Muscle of leg (tissue), 11 donors: ENCODE results near the gene CCDC154. TPM values are rescaled to one million over a fixed set of nuclear protein-coding genes. Genes with fewer than 3 reads are reported as not detected.
"Not testable (repeated sequence)": the region's sequence is repeated elsewhere in the genome, so short reads cannot be mapped to it uniquely, and the experiment has no call there.

Experiments
- DNase-seq: peaks from one replicate; pipeline ENCODE4 v3.0.0; 2013
- H3K27ac ChIP-seq: one replicate; pipeline ENCODE4 v1.5.1; 2013; ENCODE audit warnings: mild to moderate bottlenecking, low read length, control low read depth
- H3K27me3 ChIP-seq: one replicate; pipeline ENCODE4 v1.6.1; 2013; ENCODE audit warnings: low read length; ENCODE audit not compliant: control insufficient read depth, insufficient read depth
- H3K36me3 ChIP-seq: one replicate; pipeline ENCODE4 v1.6.1; 2013; ENCODE audit warnings: low read length; ENCODE audit not compliant: control insufficient read depth, insufficient read depth
- H3K4me1 ChIP-seq: one replicate; pipeline ENCODE4 v1.6.1; 2013; ENCODE audit warnings: low read length; ENCODE audit not compliant: control insufficient read depth, insufficient read depth
- H3K4me3 ChIP-seq: one replicate; pipeline ENCODE4 v1.5.1; 2013; ENCODE audit warnings: low read length, control low read depth
- H3K9me3 ChIP-seq: replicated peaks from 2 replicates; pipeline ENCODE4 v1.6.1; 2013; ENCODE audit warnings: low read depth, low read length; ENCODE audit not compliant: control insufficient read depth
- WGBS: methylation state at CpG from one replicate; pipeline ENCODE4 v1.1.5; 2013; ENCODE audit warnings: missing lambda C conversion rate; ENCODE audit not compliant: insufficient coverage; 5-methylcytosine and 5-hydroxymethylcytosine counted together
- polyA plus RNA-seq, 8 donors: library from polyadenylated mRNA; unstranded; fragments of 120-200 nt; gene quantifications; one replicate each; pipeline versions ENCODE4 v1.2.1 to v1.2.3, GENCODE V29; 2013; ENCODE audit warnings: inconsistent platforms in 1 of 8, low replicate concordance in 1 of 8; ENCODE audit not compliant: insufficient read length in 8 of 8, insufficient read depth in 1 of 8
- total RNA-seq: library from RNA; stranded (reverse); fragments of 120-200 nt; gene quantifications from one replicate; pipeline ENCODE4 v1.2.4, GENCODE V29; 2013

The CCDC154 gene
- total and polyA plus RNA-seq, 9 donors, result 0.86 to 4.0 (median 2.1) TPM

DNA sequence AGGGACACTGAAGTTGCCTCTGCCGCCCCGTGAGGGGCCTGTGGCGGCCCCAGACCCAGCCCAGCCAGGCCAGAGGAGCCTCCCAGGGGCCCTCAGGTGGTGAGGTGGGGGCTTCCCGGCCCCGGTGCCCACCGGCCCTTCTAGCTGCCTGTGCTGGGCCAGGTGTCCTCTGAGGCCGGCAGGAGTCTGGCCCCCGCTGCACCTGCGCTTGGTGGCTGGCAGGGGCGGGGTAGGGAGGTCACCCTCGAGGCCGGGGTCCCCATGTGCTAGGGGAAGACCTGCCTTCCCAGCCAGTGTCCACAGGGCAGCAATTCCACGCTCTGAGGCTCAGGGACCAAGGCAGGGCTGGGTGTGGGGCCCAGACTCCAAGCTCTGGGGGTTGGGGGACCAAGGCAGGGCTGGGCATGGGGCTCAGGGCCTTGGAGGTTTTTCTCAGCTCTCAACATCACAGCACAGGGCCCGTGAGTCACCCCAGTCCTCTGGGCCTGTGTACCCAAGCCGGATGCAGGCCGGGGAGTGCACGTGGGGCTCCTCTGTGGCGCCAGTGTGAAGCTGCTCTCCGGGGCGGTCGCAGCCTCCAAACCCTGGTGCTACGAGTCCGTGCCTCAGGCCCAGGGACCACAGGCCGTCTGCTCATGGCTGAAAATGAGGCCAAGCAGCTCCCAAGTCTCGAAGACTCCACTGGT is 1.3 kb upstream of the CCDC154 start:
- peaks cover 45% of the 10 kb centered on the region for H3K36me3 ChIP-seq
- no peak overlapping the region for H3K4me3 ChIP-seq
- peaks cover 9% of the 10 kb centered on the region for H3K4me1 ChIP-seq
- DNase-seq, result no peak
- H3K9me3 ChIP-seq, result no peaks in the 10 kb centered on the region
- WGBS, result 86% methylated on average over 25 of the region's 25 CpGs
- H3K27me3 ChIP-seq, result no peaks in the 10 kb centered on the region
- H3K27ac ChIP-seq, result no peak overlapping the region

DNA sequence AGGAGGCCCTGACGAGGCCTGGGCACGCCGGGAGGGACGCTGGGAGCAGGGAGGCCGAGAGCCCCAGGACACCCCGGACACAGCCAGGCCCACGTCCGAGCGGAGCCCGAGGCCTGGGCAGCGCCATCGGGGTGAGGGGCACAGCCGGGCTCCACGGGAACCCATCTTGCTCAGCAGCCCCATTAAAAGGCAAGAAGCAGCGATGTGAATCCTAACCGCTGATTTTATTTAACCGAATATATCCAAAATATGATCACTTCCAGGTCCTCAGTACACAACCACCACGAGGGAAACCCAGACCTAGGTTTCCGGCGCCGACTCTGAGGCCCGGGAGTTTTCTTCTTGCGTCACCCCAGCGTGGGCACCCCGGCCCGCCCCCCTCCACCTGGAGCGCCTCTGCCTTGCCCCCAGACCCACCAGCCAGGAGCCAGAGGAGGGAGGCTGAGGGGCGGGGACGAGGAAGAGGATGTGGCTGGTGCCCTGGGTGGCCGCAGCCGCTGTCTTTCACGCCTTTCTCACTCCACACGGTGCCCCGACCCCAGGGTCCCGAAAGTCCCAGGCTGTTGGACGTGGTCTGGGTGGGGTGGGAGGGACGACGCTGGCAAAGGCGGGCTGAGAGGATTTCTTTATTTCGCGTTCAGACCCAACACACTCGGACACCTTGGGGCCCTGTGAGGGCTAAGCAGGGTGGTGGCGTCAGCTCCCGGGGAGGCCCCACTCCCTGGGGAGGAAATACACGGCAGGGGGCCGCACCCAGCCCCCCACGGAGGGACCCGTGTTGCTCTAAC is 568 bp upstream of the CCDC154 start:
- Histone ChIP-seq H3K27me3 (no peaks in the 10 kb centered on the region), H3K4me1 (peaks cover 9% of the 10 kb centered on the region), H3K27ac (no peak overlapping the region), H3K4me3 (no peak overlapping the region), H3K9me3 (no peaks in the 10 kb centered on the region), H3K36me3 (peaks cover 39% of the 10 kb centered on the region)
- 80% methylated on average over 33 of the region's 48 CpGs for WGBS
- DNase-seq, result no peak

DNA sequence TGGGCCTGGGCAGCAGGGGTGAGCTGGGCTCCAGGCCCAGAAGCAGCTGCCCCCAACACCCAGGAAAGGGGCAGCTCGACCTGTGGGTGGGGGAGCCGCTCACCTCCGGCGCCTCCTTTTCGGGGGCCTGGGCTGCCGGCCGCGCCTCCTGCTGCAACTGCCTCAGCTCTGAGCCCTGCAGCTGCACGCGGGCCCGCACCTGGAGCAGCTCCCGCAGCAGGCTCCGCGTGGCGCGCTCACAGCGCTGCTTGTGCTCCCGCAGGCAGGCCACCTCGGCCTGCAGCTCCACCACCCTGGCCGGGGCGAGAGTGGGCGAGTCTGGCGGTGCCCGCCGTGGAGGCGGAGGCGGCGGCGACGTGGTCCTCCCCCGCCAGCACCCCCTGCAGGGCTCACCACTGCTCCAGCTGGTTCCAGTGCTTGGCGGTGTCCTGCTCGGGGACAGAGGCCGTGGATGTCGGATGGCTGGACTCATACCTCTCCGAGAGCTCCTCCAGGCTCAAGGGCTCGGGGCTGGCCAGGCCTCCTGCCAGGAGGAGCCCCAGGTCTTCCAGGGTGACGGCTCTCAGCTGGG is 868 bp downstream of the CCDC154 start:
- WGBS, result 72% methylated on average over 33 of the region's 38 CpGs
- DNase-seq, result no peak
- H3K27ac ChIP-seq, result no peak overlapping the region
- H3K36me3 ChIP-seq, result peaks cover 27% of the 10 kb centered on the region
- no peak overlapping the region for H3K4me3 ChIP-seq
- no peaks in the 10 kb centered on the region for H3K27me3 ChIP-seq
- H3K9me3 ChIP-seq, result no peaks in the 10 kb centered on the region
- peaks cover 9% of the 10 kb centered on the region for H3K4me1 ChIP-seq

DNA sequence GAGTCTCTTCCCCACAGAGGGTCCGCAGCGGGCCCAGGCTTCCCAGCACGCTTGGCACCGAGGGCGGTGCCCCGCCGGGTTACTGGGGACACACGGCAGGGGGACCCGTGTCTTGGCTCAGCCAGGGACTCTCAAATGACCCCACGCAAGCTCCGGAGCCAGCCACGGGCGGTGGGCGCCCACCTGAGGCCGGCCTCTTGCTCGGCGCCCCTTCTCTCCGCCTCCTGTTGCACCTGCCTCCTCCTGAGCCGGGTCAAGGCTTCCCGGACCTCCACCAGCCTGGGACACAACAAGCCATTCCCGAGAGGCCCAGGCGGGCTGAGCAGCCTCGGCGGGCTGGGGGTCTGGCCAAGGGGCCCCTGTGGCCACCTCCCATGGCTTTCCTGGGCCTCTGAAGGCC is 1.7 kb downstream of the CCDC154 start:
- Histone ChIP-seq H3K27me3 (no peaks in the 10 kb centered on the region), H3K4me3 (no peak overlapping the region), H3K4me1 (peaks cover 9% of the 10 kb centered on the region), H3K27ac (no peak overlapping the region), H3K36me3 (peaks cover 20% of the 10 kb centered on the region), H3K9me3 (no peaks in the 10 kb centered on the region)
- WGBS, result 84% methylated on average over 24 of the region's 24 CpGs
- no peak for DNase-seq

DNA sequence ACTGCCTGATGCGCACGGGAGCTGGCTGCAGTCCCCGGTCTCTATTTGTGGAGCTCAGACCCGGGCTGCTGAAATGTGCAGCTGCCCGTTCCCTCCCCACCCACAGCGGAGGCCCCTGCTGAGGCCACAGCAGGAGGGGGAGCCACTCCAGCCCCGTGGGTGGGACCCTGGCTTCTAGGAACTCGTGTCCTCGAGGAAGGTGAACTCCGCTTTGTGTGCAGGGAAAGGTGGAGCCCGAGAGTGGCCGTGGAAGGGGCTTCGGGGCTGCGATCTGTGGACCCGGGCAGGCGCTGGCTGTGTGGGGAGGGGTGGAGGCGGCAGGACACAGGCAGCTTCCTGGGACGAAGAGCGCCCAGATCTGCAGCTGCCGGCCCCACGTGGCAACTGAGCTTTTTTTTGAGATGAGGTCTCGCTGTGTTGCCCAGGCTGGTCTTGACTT is 2.9 kb downstream of the CCDC154 start:
- Histone ChIP-seq H3K27me3 (no peaks in the 10 kb centered on the region), H3K4me3 (no peak overlapping the region), H3K4me1 (peaks cover 9% of the 10 kb centered on the region), H3K27ac (peak overlapping the region; percentile 79), H3K9me3 (no peaks in the 10 kb centered on the region), H3K36me3 (peaks cover 12% of the 10 kb centered on the region)
- peak; percentile 46 for DNase-seq
- WGBS, result 70% methylated on average over 16 of the region's 22 CpGs

DNA sequence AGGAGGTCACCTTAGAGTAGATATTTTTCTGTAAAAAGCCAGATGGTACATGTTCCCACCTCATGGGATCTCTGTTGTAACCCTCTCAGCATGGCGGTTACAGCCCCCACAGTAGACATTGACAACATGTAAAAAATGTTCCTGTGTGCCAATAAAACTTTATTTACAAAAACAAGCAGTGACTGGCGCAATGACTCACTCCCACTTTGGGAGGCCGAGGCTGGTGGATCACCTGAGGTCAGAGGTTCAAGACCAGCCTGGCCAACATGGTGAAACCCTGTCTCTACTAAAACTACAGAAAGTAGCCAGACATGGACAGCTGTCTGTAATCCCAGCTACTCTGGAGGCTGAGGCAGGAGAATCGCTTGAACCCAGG is 4.7 kb downstream of the CCDC154 start:
- not testable (repeated sequence) for H3K4me1 ChIP-seq, H3K27ac ChIP-seq, H3K27me3 ChIP-seq, H3K4me3 ChIP-seq, H3K36me3 ChIP-seq, H3K9me3 ChIP-seq, DNase-seq
- 93% methylated on average over 2 of the region's 4 CpGs for WGBS

DNA sequence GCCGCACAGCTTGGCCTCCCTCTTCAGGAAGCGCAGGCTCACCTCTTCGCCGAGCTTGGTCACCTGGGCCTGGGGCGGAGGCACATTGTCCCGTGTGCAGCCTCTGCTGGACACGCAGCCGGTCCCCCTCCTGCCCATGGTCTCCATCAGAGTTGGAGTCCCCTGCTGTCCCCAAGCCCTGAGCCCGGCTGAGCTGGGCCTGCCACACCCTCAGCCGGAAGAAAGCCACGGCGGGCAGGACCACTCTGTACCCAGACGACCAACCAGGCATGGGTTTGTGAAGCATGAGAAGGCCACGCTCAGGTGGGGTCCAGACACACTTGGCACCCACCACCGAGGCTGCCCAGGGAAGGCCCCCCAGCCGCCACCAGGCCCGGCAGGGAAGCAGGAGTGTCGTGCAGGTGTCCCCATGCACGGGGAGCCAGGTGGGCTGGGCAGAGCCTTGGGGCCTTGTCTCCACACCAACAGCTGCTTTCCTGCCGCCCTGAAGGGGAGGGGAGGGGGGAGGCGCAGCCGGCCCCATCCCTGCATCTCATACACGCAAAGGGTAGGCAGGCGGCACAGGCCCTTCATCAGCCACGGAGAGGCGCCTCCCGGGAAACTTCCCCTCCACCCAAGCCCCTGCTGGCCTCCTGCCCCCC is 5.2 kb downstream of the CCDC154 start:
- H3K4me3 ChIP-seq, result no peak overlapping the region
- DNase-seq, result no peak
- H3K27ac ChIP-seq, result no peak overlapping the region
- WGBS, result 82% methylated on average over 19 of the region's 27 CpGs
- H3K36me3 ChIP-seq, result no peaks in the 10 kb centered on the region
- no peaks in the 10 kb centered on the region for H3K9me3 ChIP-seq
- H3K4me1 ChIP-seq, result peaks cover 14% of the 10 kb centered on the region
- no peaks in the 10 kb centered on the region for H3K27me3 ChIP-seq

DNA sequence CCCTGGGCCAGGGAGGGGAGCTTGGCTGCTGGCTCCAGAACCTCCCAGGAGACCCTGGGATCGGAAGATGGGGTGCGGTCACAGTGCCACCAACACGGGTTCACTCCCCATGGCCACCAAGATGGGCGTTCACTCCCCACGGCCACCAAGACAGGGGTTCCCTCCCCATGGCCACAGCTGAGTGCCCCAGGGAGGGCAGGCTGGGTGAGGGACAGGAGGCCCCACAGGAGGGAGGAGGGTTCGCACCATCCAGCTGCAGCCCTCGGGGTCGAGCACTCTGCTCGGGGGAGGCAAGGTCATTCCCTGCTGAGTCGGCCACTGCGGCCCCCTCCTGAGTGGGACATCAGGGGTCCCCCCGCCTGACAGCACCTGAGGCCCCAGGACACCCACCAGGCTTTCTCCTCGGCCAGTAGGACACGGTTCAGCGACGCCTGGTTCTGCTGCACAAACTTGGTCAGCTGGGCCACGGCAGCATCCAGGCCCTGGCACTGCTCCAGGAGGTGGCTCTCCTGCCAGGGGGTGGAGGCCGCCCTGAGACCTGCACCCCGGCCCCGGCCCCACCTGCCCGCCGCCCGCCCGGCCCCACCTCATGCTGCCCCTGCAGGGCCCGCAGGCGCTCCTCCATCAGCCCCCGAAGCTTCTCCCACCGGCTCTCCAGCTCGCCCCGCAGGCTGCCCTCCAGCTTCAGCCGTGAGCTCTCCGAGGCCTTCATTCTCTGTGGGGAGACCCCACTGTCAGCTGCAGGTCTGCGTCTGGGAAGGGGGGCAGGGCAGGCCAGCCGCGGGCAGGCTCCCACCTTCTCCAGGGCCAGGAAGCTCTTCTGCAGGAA is 5.9 kb downstream of the CCDC154 start:
- Histone ChIP-seq H3K9me3 (no peaks in the 10 kb centered on the region), H3K27me3 (no peaks in the 10 kb centered on the region), H3K27ac (no peak overlapping the region), H3K4me3 (no peak overlapping the region), H3K36me3 (no peaks in the 10 kb centered on the region), H3K4me1 (peaks cover 21% of the 10 kb centered on the region)
- no peak for DNase-seq
- 76% methylated on average over 24 of the region's 35 CpGs for WGBS

DNA sequence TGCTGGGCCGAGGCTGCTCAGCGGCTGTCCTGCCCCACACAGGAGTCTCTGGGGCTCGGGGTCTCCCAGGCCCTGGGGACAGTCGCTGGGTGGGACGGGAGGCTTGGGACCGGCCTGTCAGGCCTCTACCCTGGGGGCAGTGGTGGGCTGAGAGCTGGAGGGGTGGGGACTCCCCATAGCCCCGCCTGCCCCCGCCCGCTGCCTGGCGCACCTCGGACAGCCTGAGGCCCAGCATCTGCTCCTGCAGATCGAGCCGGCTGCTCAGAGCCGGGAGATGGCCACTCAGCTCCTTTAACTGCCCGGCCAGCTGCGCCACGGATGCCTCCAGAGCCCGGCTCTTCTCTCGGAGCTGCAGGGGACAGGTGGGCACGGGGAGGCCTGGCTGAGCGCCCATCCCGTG is 6.8 kb downstream of the CCDC154 start:
- no peak for DNase-seq
- Histone ChIP-seq H3K4me3 (no peak overlapping the region), H3K36me3 (no peaks in the 10 kb centered on the region), H3K9me3 (no peaks in the 10 kb centered on the region), H3K27me3 (no peaks in the 10 kb centered on the region), H3K27ac (no peak overlapping the region), H3K4me1 (peaks cover 29% of the 10 kb centered on the region)
- WGBS, result 77% methylated on average over 20 of the region's 22 CpGs
